NCI-H345 treated with DMSO at 0.1 percent for 48 hours (cell line): ENCODE results near the gene AMPD1.

Experiments used
- DNase-seq: peaks from one replicate; lab custom pipeline; 2025; ENCODE audit not compliant: unreplicated experiment; lab: John Stamatoyannopoulos, UW

The AMPD1 gene

GRCh38 chr1:114700036-114700600, 4.8 kb upstream of the AMPD1 start:
- DNase-seq, result no peak

DNA sequence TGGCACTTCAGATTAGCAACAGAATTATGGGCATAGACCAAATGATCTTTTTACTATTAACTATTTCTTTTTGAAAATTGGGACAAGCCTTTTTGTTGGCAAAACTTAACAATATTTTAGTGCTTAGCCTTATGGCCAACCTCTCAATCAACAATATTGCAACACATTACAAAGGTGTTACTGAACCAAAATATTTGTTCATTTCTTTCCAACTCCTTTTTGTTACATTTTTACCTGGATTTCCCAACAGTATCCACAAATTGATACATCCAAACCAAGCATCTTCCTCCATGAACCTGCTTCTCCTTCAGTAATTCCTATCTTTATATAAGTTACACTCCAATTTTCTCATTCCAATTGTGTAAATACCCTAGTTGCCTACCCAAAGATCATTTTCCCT, 1.5 kb upstream of the AMPD1 start:
- DNase-seq, result no peak

- no peak for DNase-seq
Observed at GRCh38 chr1:114694540-114695310, 621 bp downstream of the AMPD1 start.

- DNase-seq, result no peak
Observed at GRCh38 chr1:114692947-114693346, 2.4 kb downstream of the AMPD1 start.

DNA sequence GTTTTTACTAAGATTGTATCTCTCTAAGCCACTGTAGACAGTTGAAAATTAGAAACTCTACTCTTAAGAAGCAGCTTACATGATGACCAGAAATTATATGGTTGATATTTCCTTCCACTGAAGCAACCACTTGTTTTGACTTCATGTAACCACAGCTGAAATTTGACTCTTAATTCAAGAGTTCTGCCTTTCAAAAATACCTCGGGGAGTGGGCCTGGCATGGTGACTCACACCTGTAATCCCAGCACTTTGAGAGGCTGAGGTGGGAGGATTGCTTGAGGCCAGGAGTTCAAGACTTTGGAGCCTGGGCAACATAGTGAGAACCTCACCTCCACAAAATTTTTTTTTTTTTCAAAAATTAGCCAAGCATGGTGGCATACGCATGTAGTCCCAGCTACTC, 4.3 kb downstream of the AMPD1 start:
- no peak for DNase-seq

GRCh38 chr1:114690148-114690547, 5.2 kb downstream of the AMPD1 start:
- DNase-seq, result no peak

GRCh38 chr1:114688526-114688925, 6.8 kb downstream of the AMPD1 start:
- DNase-seq, result no peak

- no peak for DNase-seq
Observed at GRCh38 chr1:114685851-114686250, 9.5 kb downstream of the AMPD1 start.

- no peak for DNase-seq
Observed at GRCh38 chr1:114677691-114678090, 17.7 kb downstream of the AMPD1 start.

GRCh38 chr1:114676115-114676514, 19.2 kb downstream of the AMPD1 start:
- no peak for DNase-seq

GRCh38 chr1:114671939-114672275, 23.4 kb downstream of the AMPD1 start:
- no peak for DNase-seq

GRCh38 chr1:114671011-114671938, 24.1 kb downstream of the AMPD1 start:
- DNase-seq, result no peak

GRCh38 chr1:114670083-114671010, 25.0 kb downstream of the AMPD1 start:
- peak; percentile 50 for DNase-seq

DNA sequence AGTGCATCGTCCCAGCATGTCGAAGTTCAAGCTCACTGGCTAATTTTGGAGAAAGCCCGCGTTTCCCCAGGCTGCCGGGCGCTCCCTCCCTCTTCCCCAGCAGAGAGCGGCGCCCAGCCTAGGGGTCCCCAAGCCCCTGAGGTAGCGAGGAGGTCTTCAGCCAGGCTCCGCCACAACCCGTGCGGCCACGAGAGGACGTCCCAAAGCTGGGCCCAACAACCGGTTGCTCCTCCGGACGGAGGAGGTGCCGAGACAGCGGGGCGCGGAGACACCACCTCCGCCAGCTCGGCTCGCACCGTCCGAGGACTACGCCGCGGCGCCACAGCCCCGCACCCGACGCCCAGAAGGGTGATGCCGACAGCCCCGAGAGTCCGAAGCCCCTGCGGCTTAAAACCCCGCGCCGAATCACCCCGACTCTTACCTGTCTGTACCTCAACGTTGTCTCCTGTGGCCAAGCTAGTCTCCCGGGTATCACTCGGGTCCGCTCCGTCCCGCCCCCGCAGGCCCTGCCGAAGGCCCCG, 25.7 kb downstream of the AMPD1 start, which contains the start of gene DENND2C:
Gene DENND2C, minus strand, starts transcription at position 488 of the 521 bp plus-strand sequence. CDS start 44,065 bp downstream, outside the sequence.
- no peak for DNase-seq

GRCh38 chr1:114668784-114669561, 26.4 kb downstream of the AMPD1 start:
- DNase-seq, result no peak

DNA sequence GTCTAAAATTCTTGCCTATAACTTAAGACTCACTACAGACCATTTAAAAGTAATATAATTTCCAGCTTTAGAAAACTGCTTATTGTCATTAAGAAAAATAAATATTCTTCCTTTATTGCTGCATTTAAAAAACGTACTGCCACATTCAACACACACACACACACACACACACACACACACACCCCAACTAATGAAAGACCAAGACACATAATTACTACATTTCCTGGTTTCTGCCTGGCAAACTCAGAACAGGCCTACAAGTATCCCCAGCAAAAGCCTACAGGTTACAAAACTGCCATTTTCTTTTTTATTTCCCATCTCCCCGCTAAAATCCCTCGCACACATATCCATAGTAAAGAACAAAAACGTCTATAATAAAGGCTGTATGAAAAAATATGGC, 27.0 kb downstream of the AMPD1 start:
- DNase-seq, result no peak

DNA sequence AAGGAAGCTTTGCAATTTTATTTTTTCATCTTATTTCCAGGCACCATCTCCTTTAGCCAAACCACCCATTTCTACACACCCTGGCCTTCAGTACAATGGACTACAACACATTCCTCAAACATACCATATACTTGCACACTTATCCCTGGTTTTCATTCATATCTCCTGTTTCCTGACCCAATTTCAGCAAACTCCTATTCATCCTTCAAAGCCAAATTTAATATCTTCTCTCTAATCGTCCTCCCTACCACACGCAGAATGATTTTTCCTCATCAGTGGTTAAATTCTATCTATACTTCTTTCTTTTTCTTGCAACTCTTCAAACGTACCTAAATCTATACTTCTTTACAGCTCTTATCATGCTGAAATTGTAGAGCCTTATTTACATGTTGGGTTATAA, 28.4 kb downstream of the AMPD1 start:
- no peak for DNase-seq

GRCh38 chr1:114660238-114660637, 35.1 kb downstream of the AMPD1 start:
- no peak for DNase-seq

- DNase-seq, result no peak
Observed at GRCh38 chr1:114651893-114652292, 43.5 kb downstream of the AMPD1 start.

GRCh38 chr1:114648503-114648902, 46.8 kb downstream of the AMPD1 start:
- DNase-seq, result no peak
